ENCODE data around the gene ELOVL6.
"Not testable (repeated sequence)": the region's sequence is repeated elsewhere in the genome, so short reads cannot be mapped to it uniquely, and the experiment has no call there.

ELOVL6 gene

DNA sequence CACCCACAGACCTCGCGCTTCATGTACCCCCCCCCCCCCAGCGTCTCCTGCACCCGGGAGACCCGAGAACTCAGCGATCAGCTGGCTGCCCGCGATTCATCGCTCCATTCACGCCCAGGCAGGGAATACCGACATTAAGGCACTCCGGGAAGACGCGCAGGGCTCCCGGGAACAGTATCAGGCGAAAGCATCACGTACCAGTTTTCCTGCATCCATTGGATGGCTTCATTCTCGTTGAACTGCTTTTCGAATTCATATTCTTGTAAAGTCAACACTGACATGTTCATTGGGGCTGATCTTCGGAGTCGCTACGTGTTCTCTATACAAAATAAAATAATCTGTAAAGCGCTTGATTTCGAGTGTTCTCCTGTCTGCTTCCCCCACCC, 373 bp downstream of the ELOVL6 start:
- peak overlapping the region; percentile 85 for H3K4me3 ChIP-seq (ENCODE audit: low read depth, low read length)
- no peak for DNase-seq (ENCODE audit: low read depth)

DNA sequence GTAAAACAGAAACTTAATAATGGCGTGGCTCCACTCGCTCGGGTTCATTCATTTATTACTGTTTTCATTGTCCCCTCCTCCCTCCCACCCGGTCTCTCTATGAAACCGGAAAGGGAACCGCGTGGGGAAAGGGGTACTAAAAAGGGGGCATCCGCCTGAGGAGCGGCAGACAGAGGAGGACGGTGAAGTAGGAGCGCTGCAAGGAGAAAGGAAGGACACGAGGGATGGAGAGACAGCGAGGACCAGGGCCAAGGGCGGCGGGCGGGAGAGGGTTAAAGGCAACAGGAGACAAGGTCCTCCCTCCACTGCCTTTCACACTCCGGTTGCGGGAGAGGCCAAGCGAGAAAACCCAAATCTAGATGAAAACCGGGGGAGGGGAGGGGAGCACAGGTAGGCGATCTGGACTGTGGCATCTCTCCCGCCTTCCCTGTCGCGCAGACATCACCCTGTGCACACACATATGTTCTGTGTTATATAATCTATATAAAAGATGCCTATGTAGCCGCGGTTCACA, 829 bp downstream of the ELOVL6 start:
- peak overlapping the region; percentile 85 for H3K4me3 ChIP-seq (ENCODE audit: low read depth, low read length)
- DNase-seq (ENCODE audit: low read depth): no peak

DNA sequence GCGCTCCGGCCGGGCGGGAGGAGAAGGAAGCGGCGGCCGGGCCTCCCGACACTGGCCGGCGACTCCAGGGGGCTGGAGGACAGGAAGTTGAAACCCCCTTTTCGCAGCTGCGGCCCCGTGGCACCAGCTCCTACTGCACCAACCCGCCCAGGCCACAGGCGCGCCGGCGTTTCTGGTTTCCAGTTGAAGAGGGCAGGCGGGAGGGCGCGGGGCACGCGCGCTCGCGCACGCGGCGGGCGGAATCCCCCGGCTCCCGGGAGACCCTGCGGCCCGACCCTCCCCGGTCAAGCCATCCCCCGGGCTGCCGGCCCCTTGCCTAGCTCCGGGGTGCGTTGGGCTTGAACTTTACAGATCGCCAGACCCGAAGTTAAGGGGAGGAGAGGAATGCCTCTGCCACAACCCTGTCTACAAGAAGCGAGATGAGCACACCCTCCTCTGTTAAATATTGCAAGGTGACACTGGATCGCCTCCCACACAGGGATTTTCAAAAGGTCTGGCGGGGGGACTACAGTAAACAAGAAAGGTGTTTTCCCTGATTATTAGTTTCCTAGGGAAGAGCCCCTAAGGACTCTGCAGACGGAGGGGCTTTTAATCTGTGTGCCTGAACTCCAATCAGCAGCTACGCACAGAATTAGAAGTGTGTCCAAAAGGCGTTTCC, 1.4 kb downstream of the ELOVL6 start:
- peak overlapping the region; percentile 85 for H3K4me3 ChIP-seq (ENCODE audit: low read depth, low read length)
- no peak for DNase-seq (ENCODE audit: low read depth)

GRCh38 chr4:110196206-110196870, 2.1 kb downstream of the ELOVL6 start:
- H3K4me3 ChIP-seq (ENCODE audit: low read depth, low read length): peak overlapping the region; percentile 85
- DNase-seq (ENCODE audit: low read depth): no peak

- no peak for DNase-seq (ENCODE audit: low read depth)
- H3K4me3 ChIP-seq (ENCODE audit: low read depth, low read length): peak overlapping the region; percentile 85
Measured at GRCh38 chr4:110195561-110196205, 2.7 kb downstream of the ELOVL6 start.

DNA sequence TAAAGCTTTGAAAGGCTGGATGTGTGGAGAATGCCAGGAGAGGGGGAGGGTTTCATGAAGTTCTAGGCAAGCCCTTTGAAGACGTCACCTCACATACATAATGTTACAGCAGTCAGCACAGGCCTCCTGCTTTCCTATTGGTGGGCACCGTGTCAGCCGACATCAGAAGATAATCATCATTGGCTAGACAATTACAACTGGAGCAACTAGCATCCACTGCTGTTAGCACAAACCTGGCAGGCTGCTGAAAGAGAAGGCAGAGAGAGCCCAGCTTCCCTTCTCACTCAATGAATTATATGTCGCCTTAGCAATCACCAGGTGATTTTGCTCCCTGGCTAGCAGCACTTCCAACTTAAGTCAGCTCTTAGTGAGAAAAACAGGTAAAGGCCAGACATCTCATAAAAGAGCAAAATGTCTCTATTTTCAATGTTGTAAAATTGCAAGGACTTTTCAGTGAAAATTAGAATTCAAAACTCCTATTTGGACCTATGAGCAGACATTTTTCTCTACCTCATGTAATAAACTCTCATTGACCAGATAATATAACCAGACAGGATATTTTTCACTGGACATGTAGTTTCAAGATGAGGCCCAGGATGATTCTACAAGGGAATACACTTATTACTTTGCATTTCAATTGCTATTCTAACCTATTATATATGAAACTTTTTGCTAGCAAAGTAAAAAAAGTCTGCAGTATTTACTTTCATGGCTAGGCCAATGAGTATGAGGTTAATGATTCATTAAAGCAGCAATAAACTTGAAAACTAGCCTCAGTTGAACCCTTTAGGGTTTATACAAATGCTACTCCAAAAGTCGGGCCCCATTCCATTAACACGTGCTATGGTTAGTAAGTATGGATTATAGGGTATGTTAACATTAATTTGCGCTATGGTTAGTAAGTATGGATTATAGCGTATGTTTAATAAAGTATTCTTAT, 4.3 kb downstream of the ELOVL6 start:
- DNase-seq (ENCODE audit: low read depth): peak; percentile 96
- H3K4me3 ChIP-seq (ENCODE audit: low read depth, low read length): no peak overlapping the region

DNA sequence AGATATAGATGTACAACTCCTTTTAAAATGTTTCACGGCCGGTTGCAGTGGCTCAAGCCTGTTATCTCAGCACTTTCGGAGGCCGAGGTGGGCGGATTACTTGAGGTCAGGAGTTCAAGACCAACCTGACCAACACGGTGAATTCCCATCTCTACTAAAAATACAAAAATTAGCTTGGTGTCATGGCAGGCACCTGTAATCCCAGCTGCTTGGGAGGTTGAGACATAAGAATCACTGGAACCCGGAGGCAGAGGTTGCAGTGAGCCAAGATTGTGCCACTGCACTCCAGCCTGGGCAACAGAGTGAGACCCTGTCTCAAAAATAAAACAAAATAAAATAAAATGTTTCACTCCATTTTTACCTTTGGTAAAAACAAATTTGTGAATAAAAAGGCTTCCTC, 5.1 kb downstream of the ELOVL6 start:
- H3K4me3 ChIP-seq (ENCODE audit: low read depth, low read length); DNase-seq (ENCODE audit: low read depth): not testable (repeated sequence)

- H3K4me3 ChIP-seq (ENCODE audit: low read depth, low read length): no peak overlapping the region
- no peak for DNase-seq (ENCODE audit: low read depth)
Measured at GRCh38 chr4:110190249-110190648, 8.2 kb downstream of the ELOVL6 start.

- H3K4me3 ChIP-seq (ENCODE audit: low read depth, low read length): no peak overlapping the region
- DNase-seq (ENCODE audit: low read depth): no peak
Measured at GRCh38 chr4:110188113-110188512, 10.3 kb downstream of the ELOVL6 start.

DNA sequence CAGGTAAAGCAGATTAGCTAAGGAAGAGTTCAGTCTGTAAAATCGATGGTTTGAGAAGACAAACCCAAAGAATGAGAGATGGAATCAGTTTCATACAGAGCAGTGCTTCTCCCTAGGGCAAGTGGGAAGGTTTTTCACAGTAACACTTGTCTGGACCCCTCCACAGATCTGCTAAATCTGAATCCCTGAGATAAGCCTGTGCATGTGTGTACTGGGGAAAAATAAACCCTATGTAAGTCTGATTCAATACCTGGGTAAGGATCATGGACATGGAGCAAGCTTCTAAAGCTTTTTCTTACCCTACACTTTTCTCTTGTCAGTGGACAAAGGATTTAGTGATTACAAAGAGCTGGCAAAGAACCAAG, 13.6 kb downstream of the ELOVL6 start:
- no peak for DNase-seq (ENCODE audit: low read depth)

GRCh38 chr4:110184140-110184790, 14.2 kb downstream of the ELOVL6 start:
- DNase-seq (ENCODE audit: low read depth): no peak
- no peak overlapping the region for H3K4me3 ChIP-seq (ENCODE audit: low read depth, low read length)

More for the DNA sequence above, 13.6 kb downstream of the ELOVL6 start:
- no peak overlapping the region for H3K4me3 ChIP-seq (ENCODE audit: low read depth, low read length)

- no peak overlapping the region for H3K4me3 ChIP-seq (ENCODE audit: low read depth, low read length)
- DNase-seq (ENCODE audit: low read depth): no peak
Measured at GRCh38 chr4:110183643-110184042, 14.8 kb downstream of the ELOVL6 start.

GRCh38 chr4:110183058-110183457, 15.4 kb downstream of the ELOVL6 start:
- H3K4me3 ChIP-seq (ENCODE audit: low read depth, low read length): no peak overlapping the region
- no peak for DNase-seq (ENCODE audit: low read depth)

DNA sequence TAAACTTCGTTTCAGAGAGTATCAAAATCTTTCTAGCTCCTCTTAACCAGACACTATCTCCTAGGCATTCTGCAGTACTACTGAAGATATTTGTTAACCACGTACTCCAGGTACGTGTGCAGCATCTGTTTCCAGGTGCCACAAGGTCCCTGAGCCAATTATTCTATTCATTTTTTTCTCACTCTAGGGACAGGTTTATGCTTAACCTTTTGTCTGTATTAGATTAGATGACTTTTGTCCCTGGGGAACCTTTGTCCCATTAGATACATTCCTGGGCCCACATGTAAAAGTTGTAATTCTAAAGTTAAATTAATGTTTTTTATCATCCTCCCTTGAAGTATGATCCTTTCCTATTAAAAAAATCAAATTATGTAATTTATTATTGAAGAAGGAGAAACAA, 16.5 kb downstream of the ELOVL6 start:
- no peak for DNase-seq (ENCODE audit: low read depth)
- no peak overlapping the region for H3K4me3 ChIP-seq (ENCODE audit: low read depth, low read length)

DNA sequence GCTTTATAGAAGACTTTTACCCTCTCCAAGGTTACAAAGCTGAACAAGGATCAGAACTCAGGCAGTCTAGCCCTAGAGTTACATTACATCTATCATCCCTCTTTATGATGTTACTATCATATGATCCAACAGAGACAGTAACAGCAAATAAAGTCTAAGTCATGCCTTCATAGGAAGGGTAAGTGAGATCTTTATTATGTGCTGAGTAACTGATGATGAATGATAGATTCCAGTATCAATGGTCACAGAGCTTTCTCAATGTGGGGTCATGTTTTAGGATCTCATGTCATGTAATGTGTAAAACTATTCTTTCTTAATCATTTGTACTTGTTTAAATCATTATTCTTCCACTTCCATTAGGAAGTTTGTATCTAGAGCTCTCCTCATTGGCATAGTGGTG, 22.8 kb downstream of the ELOVL6 start:
- DNase-seq (ENCODE audit: low read depth): no peak
- no peak overlapping the region for H3K4me3 ChIP-seq (ENCODE audit: low read depth, low read length)

- no peak for DNase-seq (ENCODE audit: low read depth)
- H3K4me3 ChIP-seq (ENCODE audit: low read depth, low read length): no peak overlapping the region
Measured at GRCh38 chr4:110172972-110173371, 25.4 kb downstream of the ELOVL6 start.

DNA sequence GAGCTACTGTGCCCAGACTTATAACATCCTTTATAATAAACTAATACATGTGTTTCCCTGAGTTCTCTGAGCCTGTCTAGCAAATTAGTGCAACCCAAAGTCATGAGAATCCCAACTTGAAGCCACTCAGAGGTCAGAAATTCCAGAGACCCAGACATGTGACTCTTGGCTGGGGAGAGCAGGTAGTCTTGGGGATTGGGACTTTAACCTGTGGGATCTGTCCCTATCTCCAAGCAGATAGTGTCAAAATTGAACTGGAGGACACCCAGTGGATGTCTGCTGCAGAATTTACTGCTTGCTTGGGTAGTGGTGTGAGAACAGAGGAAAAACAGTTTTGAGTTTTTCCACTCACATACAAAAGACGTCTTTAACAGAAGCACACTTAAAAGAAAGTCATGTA, 26.4 kb downstream of the ELOVL6 start:
- no peak for DNase-seq (ENCODE audit: low read depth)
- no peak overlapping the region for H3K4me3 ChIP-seq (ENCODE audit: low read depth, low read length)

DNA sequence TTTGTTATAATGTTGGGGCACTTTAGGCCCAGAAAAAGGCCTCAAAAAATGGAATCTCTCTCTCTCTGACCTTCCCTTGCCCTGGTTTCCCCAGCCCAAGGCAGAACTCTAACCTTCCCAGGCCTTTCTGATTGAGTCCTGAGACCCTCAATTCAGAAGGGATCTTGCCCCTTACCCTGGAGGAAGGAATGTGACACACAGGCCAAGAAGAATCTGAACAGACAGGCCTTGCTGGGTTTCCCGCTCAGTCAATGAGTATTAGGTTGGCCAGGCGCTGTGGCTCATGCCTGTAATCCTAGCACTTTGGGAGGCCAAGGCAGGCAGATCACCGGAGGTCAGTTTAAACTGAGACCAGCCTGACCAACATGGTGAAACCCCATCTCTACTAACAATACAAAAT, 27.6 kb downstream of the ELOVL6 start:
- DNase-seq (ENCODE audit: low read depth): no peak
- H3K4me3 ChIP-seq (ENCODE audit: low read depth, low read length): no peak overlapping the region
